Fibroblast of lung (primary cell): ENCODE measurements around the gene TBC1D9. TPM values are rescaled to one million over a fixed set of nuclear protein-coding genes. Genes with fewer than 3 reads are reported as not detected.

Source experiments
- DNase-seq, 2 donors: peaks; one replicate each; pipeline versions ENCODE4 v3.0.0 to v3.0.0-alpha.2; 2010; ENCODE audit warnings: low read depth in 2 of 2
- H2AFZ ChIP-seq: 2 replicates; pipeline ENCODE4 v1.5.1; 2012; ENCODE audit warnings: low read length, control low read depth, inconsistent platforms
- H3K27ac ChIP-seq: 2 replicates; pipeline ENCODE4 v1.5.1; 2011; ENCODE audit warnings: low read length, control low read depth; ENCODE audit not compliant: insufficient read depth
- H3K27me3 ChIP-seq: 2 replicates; pipeline ENCODE4 v1.5.1; 2011; ENCODE audit warnings: mild to moderate bottlenecking, low read length; ENCODE audit not compliant: control insufficient read depth, insufficient read depth
- H3K36me3 ChIP-seq: 2 replicates; pipeline ENCODE4 v1.5.1; 2011; ENCODE audit warnings: low read length; ENCODE audit not compliant: control insufficient read depth, insufficient read depth
- H3K4me1 ChIP-seq: 2 replicates; pipeline ENCODE4 v1.5.1; 2011; ENCODE audit warnings: low read length; ENCODE audit not compliant: control insufficient read depth, insufficient read depth; ENCODE audit errors: extremely low read depth
- H3K4me2 ChIP-seq: 2 replicates; pipeline ENCODE4 v1.5.1; 2011; ENCODE audit warnings: low read length, control low read depth; ENCODE audit not compliant: insufficient read depth; ENCODE audit errors: extremely low read depth
- H3K4me3 ChIP-seq, 4 experiments: fragments of 200-600 bp in 1 of 4; sonication (generic) in 1 of 4; replicated peaks in 1 of 4; 2 replicates each; pipeline ENCODE4 v1.5.1; 2011 to 2016; ENCODE audit warnings: low read length in 4 of 4, low read depth in 3 of 4, mild to moderate bottlenecking in 3 of 4, control low read depth in 2 of 4, inconsistent platforms in 1 of 4, mixed read lengths in 1 of 4; ENCODE audit not compliant: insufficient read depth in 1 of 4; ENCODE audit errors: control extremely low read depth in 1 of 4
- H3K79me2 ChIP-seq: 2 replicates; pipeline ENCODE4 v1.5.1; 2012; ENCODE audit warnings: mild to moderate bottlenecking, low read length, inconsistent platforms; ENCODE audit not compliant: control insufficient read depth, insufficient read depth
- H3K9ac ChIP-seq: 2 replicates; pipeline ENCODE4 v1.5.1; 2011; ENCODE audit warnings: mild to moderate bottlenecking, low read length, control low read depth; ENCODE audit not compliant: insufficient read depth
- H3K9me3 ChIP-seq: 2 replicates; pipeline ENCODE4 v1.5.1; 2012; ENCODE audit warnings: low read depth, low read length; ENCODE audit not compliant: control insufficient read depth, insufficient read depth
- H4K20me1 ChIP-seq: 2 replicates; pipeline ENCODE4 v1.5.1; 2011; ENCODE audit warnings: low read length; ENCODE audit not compliant: control insufficient read depth, insufficient read depth; ENCODE audit errors: extremely low read depth
- EZH2 ChIP-seq: IDR thresholded peaks from 2 replicates; pipeline ENCODE4 v1.5.1; 2012; ENCODE audit warnings: low read length, control low read depth, mild to moderate bottlenecking; ENCODE audit errors: missing control alignments
- polyA plus RNA-seq, 2 donors: library from polyadenylated mRNA; depleted of rRNA in 1 of 2; stranded (reverse) in 1 of 2; unstranded in 1 of 2; fragments of >200 nt; gene quantifications; 2 replicates each; pipeline ENCODE4 v1.2.1, GENCODE V29; 2011 to 2012; ENCODE audit warnings: missing spikeins in 1 of 2
- total RNA-seq: library from RNA; depleted of rRNA; stranded (reverse); fragments of >200 nt; gene quantifications from 2 replicates; pipeline ENCODE4 v1.2.1, GENCODE V29; 2014
- TF ChIP-seq, protein P1 (sequence below), 2 donors: IDR thresholded peaks in 1 of 2; conservative IDR thresholded peaks in 1 of 2; 1 replicate in 1 of 2; 2 replicates in 1 of 2; pipeline ENCODE4 v1.5.1; 2011 to 2012; ENCODE audit warnings: low read length in 2 of 2, control low read depth in 1 of 2, inconsistent platforms in 1 of 2, low read depth in 1 of 2, mild to moderate bottlenecking in 1 of 2

TBC1D9 gene
- total and polyA plus RNA-seq, 2 donors (not counting 1 experiment from before 2014, with no cell fraction given): 18.6 to 36.3 TPM

- no peak for DNase-seq
- no peak overlapping the region for H2AFZ ChIP-seq
- no peak overlapping the region for H3K9ac ChIP-seq
- no peaks in the 10 kb centered on the region for H3K9me3 ChIP-seq
- no peak for TF ChIP-seq EZH2
- TF ChIP-seq, protein P1, sequence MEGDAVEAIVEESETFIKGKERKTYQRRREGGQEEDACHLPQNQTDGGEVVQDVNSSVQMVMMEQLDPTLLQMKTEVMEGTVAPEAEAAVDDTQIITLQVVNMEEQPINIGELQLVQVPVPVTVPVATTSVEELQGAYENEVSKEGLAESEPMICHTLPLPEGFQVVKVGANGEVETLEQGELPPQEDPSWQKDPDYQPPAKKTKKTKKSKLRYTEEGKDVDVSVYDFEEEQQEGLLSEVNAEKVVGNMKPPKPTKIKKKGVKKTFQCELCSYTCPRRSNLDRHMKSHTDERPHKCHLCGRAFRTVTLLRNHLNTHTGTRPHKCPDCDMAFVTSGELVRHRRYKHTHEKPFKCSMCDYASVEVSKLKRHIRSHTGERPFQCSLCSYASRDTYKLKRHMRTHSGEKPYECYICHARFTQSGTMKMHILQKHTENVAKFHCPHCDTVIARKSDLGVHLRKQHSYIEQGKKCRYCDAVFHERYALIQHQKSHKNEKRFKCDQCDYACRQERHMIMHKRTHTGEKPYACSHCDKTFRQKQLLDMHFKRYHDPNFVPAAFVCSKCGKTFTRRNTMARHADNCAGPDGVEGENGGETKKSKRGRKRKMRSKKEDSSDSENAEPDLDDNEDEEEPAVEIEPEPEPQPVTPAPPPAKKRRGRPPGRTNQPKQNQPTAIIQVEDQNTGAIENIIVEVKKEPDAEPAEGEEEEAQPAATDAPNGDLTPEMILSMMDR (conservative IDR thresholded peaks at IDR 0.05 in 1 of 2, IDR thresholded peaks at IDR 0.05 in 1 of 2; ENCODE audit: low read depth in 1 of 2, low read length in 2 of 2): no peak
- H3K79me2 ChIP-seq: no peaks in the 10 kb centered on the region
- no peak overlapping the region for H3K4me2 ChIP-seq
- H4K20me1 ChIP-seq: no peaks in the 10 kb centered on the region
- H3K27me3 ChIP-seq: no peaks in the 10 kb centered on the region
- H3K36me3 ChIP-seq: no peaks in the 10 kb centered on the region
- no peaks in the 10 kb centered on the region for H3K4me1 ChIP-seq
- H3K4me3 ChIP-seq: no peak overlapping the region
- no peak overlapping the region for H3K27ac ChIP-seq
Measured at GRCh38 chr4:140672416-140672815, 83.8 kb downstream of the TBC1D9 start.

DNA sequence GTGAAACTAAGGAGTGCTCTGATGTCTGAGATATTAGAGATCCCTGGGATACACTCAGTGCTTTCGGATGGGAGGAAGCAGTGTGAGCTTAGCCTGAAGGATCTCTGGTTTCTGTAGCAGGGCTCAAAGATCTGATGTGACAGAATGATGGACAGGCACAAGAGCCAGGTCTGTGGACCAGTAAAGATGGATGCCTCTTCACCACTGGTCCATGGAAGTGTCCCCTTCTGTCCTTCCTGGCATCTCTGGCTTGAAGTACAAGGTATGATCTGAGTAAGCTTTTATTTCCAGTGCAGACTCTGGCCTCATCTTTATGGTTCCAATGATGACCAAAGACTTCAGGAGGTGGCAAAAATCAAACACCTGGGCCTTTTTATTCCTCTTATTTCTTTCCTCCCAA lies 88.1 kb downstream of the TBC1D9 start:
- no peak overlapping the region for H3K9ac ChIP-seq
- H3K36me3 ChIP-seq: no peaks in the 10 kb centered on the region
- no peak overlapping the region for H2AFZ ChIP-seq
- no peaks in the 10 kb centered on the region for H3K79me2 ChIP-seq
- DNase-seq: no peak
- H3K4me1 ChIP-seq: no peaks in the 10 kb centered on the region
- TF ChIP-seq, protein P1 (conservative IDR thresholded peaks at IDR 0.05 in 1 of 2, IDR thresholded peaks at IDR 0.05 in 1 of 2; ENCODE audit: low read depth in 1 of 2, low read length in 2 of 2): no peak
- TF ChIP-seq EZH2: no peak
- H3K9me3 ChIP-seq: no peaks in the 10 kb centered on the region
- no peaks in the 10 kb centered on the region for H4K20me1 ChIP-seq
- no peak overlapping the region for H3K4me3 ChIP-seq
- no peaks in the 10 kb centered on the region for H3K27me3 ChIP-seq
- H3K27ac ChIP-seq: no peak overlapping the region
- no peak overlapping the region for H3K4me2 ChIP-seq

DNA sequence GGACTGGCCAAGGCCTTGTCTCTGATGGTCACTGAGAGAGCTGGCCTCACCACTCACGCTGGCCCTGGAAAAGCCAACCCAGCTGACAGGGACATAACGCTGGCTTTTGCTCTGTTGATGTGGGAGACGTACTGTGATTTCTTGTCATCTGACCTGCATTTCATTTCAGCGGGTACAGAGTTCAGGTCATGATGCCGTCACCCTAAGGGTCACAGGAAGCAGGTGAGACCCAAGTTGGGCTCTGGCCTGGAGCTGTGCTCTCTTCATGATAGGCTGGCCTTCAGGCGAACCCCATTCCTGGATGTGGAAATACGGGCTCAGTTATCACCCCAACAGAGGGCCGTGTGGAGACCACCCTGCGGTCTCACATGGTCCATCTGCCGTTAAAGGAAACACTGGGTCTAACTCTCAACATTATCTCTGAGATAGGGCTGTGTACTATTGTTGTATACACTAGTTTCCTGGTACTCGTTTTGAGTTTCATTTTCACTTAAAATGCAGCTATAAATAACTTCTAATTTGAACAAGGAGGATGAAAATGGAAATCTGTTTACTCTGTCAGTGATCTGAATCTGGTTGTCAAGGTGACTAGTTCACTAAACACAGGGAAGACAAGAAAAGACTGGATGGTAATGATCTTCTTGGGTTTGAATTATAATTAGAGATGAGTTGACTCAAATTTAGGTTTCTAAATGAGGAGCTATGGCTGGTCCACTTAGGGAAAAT lies 89.1 kb downstream of the TBC1D9 start:
- no peak overlapping the region for H3K27ac ChIP-seq
- H3K9me3 ChIP-seq: no peaks in the 10 kb centered on the region

More for the DNA sequence above, 89.1 kb downstream of the TBC1D9 start:
- H3K9ac ChIP-seq: no peak overlapping the region
- no peak for DNase-seq
- no peaks in the 10 kb centered on the region for H3K27me3 ChIP-seq
- no peak overlapping the region for H3K4me2 ChIP-seq
- no peaks in the 10 kb centered on the region for H3K4me1 ChIP-seq
- H3K79me2 ChIP-seq: no peaks in the 10 kb centered on the region
- H4K20me1 ChIP-seq: no peaks in the 10 kb centered on the region
- no peak overlapping the region for H3K4me3 ChIP-seq
- H2AFZ ChIP-seq: no peak overlapping the region
- no peaks in the 10 kb centered on the region for H3K36me3 ChIP-seq
- TF ChIP-seq EZH2: no peak
- TF ChIP-seq, protein P1 (conservative IDR thresholded peaks at IDR 0.05 in 1 of 2, IDR thresholded peaks at IDR 0.05 in 1 of 2; ENCODE audit: low read depth in 1 of 2, low read length in 2 of 2): no peak
